Kasumi-1 (cell line): ENCODE data around the gene FOXN3.

Experiments used
- DNase-seq, 2 experiments: peaks; one replicate each; lab custom pipeline; 2025; lab: John Stamatoyannopoulos, UW

Gene FOXN3

GRCh38 chr14:89408907-89409700 is 7.9 kb downstream of the FOXN3 start:
- DNase-seq: no peak

- DNase-seq: no peak
Measured at GRCh38 chr14:89407856-89408255, 9.2 kb downstream of the FOXN3 start.

- DNase-seq: no peak
Measured at GRCh38 chr14:89406941-89407340, 10.1 kb downstream of the FOXN3 start.

- no peak for DNase-seq
Measured at GRCh38 chr14:89406361-89406760, 10.7 kb downstream of the FOXN3 start.

GRCh38 chr14:89405712-89406111 is 11.3 kb downstream of the FOXN3 start:
- no peak for DNase-seq

GRCh38 chr14:89402363-89402762 is 14.7 kb downstream of the FOXN3 start:
- DNase-seq: no peak

GRCh38 chr14:89401761-89402160 is 15.3 kb downstream of the FOXN3 start:
- DNase-seq: no peak

GRCh38 chr14:89401241-89401640 is 15.8 kb downstream of the FOXN3 start:
- DNase-seq: no peak

- no peak for DNase-seq
Measured at GRCh38 chr14:89400529-89400928, 16.5 kb downstream of the FOXN3 start.

- no peak for DNase-seq
Measured at GRCh38 chr14:89399594-89400068, 17.4 kb downstream of the FOXN3 start.

- no peak for DNase-seq
Measured at GRCh38 chr14:89399157-89399556, 17.9 kb downstream of the FOXN3 start.

- peak in 1 of 2 experiments; percentile 22 for DNase-seq
Measured at GRCh38 chr14:89397569-89398230, 19.3 kb downstream of the FOXN3 start.

- DNase-seq: no peak
Measured at GRCh38 chr14:89394972-89395371, 22.1 kb downstream of the FOXN3 start.

GRCh38 chr14:89393222-89393745 is 23.7 kb downstream of the FOXN3 start:
- no peak for DNase-seq

- no peak for DNase-seq
Measured at GRCh38 chr14:89392181-89392580, 24.9 kb downstream of the FOXN3 start.

- DNase-seq: no peak
Measured at GRCh38 chr14:89391556-89391955, 25.5 kb downstream of the FOXN3 start.

- DNase-seq: no peak
Measured at GRCh38 chr14:89391123-89391522, 25.9 kb downstream of the FOXN3 start.

- peak; percentile 20 to 28 for DNase-seq
Measured at GRCh38 chr14:89388853-89389252, 28.2 kb downstream of the FOXN3 start.

- DNase-seq: no peak
Measured at GRCh38 chr14:89387922-89388685, 28.9 kb downstream of the FOXN3 start.

- DNase-seq: no peak
Measured at GRCh38 chr14:89386212-89386886, 30.7 kb downstream of the FOXN3 start.

GRCh38 chr14:89384636-89385035 is 32.4 kb downstream of the FOXN3 start:
- DNase-seq: no peak

GRCh38 chr14:89384023-89384422 is 33.0 kb downstream of the FOXN3 start:
- DNase-seq: no peak
